HG03066 (cell line): Measurements from ENCODE around the gene CDH18.

Experiments
- ATAC-seq: cut with Tn5 transposase; IDR thresholded peaks from one replicate; pipeline ENCODE4 v1.9.1; 2021; ENCODE audit warnings: low read depth; ENCODE audit not compliant: unreplicated experiment

Gene CDH18

DNA sequence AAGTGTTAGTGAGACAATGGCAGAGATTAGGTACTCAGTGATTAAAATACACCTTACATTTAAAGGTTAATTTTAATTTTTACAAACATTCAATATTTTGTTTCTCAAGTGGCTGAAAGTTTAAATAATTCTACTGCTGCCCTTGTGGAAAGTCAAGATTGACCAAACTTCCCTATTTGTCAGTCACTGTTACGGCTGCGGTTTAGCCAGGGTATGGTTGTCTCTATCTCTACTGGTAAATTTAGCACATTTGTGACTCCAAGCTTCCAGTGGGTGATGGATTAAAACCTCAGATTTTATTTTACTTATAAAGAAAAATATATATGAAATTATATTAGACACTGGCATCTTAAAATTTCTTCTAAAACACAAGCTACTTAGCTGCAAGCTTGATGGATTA, 368.4 kb downstream of the CDH18 start:
- no peak for ATAC-seq

DNA sequence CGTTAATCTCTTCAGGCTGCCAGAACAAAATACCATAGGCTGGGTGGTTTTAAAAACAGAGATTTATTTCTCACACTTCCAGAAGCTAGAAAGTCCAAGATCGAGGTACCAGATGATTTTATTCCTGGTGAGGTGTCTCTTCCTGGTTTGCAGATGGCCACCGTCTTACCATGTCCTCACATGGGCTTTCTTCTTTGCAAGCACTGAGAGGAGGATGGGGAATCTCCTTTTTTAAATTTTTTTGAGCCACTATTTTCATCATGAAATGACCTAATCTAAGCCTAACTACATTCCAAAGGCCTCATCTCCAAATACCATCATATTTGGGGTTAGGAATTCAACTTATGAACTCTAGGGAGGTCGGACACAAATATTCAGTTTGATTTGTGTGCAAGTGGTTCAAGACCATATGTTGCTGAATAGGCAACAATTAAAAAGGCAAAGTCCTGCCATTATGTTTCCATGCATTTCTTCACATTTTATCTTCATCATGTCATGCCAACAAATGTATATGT, 371.2 kb downstream of the CDH18 start:
- ATAC-seq: no peak

DNA sequence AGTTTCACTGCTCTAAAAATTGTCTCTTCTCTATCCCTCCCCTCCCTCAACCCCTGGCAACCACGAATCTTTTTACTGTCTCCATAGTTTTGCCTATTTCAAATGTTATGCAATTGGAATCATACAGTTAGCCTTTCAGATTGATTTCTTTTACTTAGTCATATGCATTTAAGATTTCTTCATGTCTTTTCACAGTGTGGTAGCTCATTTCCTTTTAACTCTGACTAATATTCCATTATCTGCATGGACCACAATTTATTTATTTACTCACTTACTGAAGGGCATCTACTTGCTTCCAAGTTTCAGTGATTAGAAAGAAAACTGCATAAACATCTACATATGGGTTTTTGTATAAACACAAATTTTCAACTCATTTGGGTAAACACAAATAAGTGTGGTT, 372.3 kb downstream of the CDH18 start:
- no peak for ATAC-seq

DNA sequence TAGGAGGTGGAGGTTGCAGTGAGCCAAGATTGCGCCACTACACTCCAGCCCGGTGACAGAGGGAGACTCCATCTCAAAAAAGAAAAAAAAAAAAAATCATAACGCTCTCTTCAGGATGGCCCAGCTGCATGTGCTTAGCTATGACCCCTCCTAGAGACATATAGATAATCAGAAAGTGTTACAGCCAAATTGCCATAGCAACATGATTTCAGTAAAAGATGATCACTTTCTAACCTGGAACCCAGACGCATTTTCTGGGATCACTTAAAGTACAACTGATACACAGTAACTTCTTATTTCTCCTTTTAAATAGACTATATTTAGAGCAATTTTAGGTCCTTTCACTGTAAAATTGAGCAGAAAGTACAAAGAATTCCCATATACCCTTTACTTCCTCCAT, 372.9 kb downstream of the CDH18 start:
- no peak for ATAC-seq

DNA sequence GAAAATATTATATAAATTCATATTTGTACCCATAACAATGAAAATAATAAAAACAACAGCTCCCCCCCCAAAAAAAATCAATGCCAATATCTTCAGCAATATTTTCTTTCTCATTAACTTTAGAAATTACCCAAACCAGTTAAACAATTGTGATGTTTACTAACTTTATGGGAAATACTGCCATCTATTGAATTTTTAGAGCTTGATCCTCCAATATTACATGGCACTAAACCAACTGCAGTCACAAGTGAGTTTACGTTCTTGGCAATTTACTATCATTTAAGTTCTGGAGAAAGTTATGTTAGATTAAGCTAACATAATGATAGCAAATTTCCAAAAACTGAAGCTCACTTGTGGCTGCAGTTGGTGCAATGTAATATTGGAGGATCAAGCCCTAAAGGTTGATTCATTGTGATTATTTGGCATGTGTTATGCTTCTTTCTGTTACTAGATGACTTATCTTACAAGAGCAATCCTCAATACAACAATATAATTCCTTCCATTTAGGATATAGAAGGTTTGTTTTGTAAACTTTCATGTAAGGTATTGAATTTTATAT, 379.5 kb downstream of the CDH18 start:
- no peak for ATAC-seq

DNA sequence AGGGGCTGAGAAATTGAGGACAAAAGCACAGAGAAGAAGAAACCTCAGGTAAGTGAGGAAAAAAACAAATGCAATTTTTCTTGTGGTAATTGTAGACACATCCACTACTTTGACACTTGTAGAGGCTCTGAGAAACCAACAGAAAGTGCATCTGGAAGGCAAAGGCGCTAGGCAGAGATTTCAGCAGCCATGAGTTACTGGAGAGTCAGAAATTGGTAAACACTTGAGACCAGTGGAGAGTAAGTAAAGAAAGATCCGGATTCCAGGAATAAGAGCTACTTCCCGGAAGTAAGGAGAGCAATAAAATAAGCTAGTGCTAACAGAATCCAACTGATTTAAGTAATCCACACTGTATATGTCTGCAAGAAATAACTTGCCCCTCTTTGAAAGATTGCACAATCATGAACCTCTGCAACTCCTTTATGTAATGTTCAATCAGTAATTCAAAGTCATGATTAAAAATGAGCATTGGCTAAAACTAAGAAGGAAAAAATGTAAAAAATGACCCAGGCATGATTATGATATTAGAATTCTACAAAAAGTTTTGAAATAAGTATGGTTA, 382.1 kb downstream of the CDH18 start:
- no peak for ATAC-seq

DNA sequence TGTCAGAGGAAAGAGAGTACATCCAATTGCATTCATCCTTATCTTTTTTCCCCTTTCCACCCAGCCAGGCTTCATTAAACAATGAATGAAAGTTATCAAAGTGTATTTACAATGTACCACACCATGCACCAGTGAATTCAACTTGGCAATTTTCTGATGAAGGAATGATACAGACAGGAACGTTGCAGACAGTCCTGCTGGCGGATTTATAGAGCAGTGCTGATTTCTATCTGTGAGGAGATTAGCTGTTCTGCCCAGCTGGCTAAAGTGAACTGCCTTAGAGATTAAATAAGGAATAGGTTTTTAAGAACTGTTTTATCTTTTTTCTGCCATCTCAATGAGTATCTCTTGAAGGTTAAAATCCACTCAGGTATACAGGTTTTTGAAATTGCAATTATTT, 403.9 kb downstream of the CDH18 start:
- ATAC-seq: no peak

DNA sequence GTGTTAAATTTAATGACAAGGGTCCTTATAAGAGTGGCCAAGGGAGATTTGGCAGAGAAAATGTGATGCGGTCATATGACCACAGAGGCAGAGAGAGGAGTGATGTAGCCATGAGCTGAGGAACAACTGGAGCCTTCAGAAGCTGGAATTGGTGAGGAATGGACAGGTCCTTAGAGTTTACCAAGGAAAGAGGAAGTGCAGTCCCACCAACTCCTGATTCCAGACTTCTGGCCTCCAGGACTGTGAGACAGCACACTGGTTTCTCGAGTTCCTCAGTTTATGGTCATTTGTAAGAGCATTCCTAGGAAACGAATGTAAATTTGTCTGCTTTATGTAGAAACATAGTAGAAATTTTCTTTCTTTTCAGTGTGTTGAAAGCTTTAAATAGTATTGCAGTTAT, 410.1 kb downstream of the CDH18 start:
- ATAC-seq: no peak

DNA sequence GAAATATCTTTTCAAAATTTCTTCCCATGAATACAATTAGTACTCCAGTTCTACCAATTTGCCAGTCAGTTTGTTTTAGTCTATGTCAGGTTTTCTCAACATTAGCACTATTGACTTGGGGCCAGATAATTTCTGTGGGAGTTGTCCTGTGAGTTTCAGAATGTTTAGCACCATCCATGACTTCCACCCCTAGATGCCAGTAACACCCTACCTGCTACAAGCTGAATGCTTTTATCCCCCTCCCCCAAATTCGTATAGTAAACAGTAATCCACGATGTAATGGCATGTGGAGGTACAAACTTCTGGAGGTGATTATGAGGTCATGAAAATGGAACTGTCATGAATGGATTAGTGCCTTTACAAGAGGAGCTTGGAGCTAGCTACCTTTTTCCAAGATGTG, 420.0 kb downstream of the CDH18 start:
- no peak for ATAC-seq

DNA sequence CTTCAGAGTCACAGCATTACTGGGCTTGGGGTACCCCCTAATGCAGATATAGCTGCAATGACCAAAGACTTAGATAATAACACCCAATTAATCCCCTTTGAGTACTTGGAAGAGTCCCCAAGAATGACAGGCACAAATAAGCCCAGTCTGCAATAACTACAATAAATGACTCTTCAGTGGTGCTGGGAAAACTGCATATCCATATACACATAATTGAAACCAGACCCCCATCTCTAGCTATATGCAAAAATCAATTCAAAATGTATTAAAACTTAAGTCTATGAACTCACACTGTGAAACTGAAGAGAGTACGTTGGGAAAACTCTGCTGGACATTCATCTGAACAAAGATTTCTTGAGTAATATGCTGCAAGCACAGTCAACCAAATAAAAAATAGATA, 422.5 kb downstream of the CDH18 start:
- no peak for ATAC-seq

DNA sequence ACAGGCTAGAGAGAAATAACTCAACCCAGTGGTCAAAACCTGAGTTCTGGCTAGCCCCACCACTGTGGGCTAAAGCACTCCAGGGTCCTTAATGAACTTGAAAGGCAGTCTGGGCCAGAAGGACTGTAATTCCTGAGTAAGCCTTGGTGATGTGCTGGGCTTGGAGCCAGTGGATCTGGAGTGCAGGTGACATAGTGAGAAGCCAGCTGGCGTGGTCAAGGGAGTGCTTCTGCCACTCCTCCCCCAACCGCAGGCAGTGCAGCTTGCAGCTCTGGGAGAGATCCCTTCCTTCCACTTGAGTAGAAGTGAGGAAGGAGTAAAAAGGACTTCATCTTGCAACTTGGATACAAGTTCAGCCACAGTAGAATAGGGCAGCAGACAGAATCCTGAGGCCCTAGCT, 424.0 kb downstream of the CDH18 start:
- no peak for ATAC-seq

DNA sequence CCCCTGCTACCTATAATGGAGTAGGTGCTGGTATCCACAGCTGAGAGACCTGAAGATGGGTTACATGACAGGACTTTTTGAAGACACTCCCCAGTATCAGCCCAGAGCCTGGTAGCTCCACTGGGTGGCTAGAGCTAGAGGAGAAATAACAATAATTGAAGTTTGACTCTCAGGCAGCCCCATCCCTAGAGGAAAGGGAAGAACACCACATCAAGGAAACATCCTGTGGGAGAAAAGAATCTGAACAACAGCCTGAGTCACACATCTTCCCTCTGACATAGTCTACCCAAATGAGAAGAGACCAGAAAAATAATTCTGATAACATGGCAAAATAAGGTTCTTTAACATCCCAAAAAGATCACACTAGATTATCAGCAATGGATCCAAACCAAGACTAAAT, 432.1 kb downstream of the CDH18 start:
- no peak for ATAC-seq

DNA sequence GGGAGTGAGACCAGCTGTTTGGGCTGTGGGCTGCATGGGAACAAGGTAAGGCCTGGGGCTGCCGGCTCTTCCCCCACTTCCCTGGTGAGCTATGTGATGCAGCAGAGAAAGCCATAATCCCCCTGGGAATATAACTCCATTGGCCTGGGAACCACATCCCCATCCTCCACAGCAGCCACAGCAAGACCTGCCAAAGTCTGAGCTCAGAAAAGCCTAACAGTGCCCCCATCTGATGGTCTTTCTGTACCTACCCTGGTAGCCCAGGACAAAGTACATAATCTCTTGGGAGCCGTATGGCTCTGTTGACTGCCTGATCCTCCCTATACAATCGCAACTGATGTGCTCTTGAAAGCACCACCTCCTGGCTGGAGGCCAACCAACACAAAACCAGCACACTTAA, 432.6 kb downstream of the CDH18 start:
- ATAC-seq: no peak

DNA sequence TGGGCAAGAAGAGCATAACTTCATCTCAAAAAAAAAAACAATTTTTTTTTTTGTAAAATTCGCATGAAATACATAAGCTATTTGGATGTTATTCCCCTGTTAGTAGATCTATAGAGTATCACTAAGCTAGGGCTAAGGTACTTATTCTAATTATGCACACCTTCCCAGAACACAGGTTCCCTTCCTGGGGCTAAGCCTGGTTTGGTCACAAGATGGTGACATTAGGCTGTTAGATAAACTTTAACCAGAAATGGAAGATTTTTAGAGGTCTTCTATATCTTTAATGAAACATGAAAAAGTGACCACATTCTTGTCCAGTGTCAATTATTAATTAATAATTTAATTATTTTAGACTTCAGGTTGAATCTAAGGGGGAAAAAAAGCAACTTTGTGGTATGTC, 433.5 kb downstream of the CDH18 start:
- no peak for ATAC-seq

DNA sequence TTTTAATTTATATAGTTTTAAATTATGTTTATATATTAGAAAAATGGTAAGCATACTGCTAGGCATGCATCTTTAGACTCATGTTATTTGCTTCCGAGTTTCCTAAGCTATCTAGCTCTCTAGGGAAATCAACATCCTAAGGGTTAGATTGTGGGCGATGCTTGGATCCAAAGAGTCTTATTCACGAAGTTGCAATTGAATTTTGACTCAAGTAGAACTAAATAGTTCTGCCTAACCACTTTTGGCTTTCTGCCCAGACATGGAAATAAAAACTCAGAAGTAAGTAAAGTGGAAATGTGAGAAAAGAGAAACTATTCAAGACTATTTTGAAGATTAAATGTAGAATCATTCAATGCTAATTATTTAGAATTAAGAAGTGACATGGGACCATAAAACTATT, 440.4 kb downstream of the CDH18 start:
- ATAC-seq: no peak

DNA sequence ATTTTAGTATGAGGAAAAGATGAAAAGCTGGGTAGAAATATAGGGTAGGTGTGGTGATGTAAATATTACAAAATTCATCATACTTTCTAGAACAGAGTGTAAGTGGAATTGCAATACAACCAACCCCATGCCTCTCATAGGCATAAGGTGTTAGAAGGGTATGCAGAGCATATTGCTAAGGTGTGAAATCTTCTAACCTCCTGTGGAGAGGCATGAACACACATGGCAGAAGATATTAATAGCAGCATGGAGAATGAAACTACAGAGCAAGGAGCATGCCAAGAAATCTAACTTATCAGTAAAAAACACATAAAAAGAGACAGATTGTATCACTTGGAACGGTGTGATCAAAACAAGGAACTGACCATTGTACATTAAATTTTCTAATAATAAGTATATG, 441.5 kb downstream of the CDH18 start:
- ATAC-seq: no peak

DNA sequence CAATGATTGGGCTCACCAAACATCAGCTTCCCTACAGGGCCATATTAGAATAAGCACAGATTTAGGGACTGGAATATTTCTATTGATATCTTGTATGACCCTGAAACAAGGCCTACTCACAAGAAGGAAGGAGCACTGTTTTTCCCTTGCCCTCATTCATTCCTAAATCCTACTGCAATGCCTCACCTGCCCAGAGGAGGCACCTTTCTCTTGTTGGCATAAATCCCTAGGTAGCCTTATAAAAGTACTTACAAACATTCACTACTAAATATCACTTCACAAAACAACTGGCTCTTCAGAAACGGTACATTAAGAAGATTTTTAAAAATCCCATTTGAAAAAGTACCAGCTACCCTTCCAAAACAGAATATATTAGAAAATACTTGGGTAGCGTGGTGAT, 449.4 kb downstream of the CDH18 start:
- no peak for ATAC-seq

DNA sequence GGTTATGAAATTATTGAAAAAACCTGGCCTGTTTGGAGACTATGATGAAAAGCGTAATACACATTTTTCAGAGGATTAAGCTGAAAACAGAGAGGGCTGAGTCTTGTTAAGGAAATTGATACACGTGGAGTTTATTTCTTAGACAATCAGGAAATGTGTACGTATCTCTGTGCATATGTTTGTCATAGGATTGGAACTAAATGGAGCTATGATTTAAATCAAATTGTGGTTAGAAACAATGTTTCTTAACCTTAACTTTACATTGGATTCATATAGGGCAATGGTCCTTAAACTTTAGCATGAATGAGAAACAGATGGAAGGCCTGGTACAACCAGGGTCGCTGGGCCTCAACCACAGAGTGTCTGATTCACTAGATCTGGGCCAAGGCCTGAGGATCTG, 451.6 kb downstream of the CDH18 start:
- ATAC-seq: no peak

DNA sequence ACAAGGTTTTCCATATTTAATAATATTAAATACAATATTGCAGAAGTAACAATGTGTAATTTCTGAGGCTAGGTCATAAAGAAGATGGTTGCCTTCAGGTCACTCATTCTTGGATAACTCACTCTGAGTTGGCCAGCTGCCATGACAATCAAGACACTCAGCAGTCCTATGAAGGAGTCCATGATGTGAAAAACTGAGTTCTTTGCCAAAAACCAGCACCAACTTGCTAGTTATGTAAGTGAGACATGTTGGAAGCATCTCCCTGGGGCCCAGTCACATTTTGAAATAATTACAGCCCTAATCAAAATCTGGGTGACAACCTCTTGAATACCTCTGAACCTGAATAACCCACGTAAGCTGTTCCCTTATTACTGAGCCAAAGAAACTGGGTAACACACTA, 453.2 kb downstream of the CDH18 start:
- no peak for ATAC-seq

DNA sequence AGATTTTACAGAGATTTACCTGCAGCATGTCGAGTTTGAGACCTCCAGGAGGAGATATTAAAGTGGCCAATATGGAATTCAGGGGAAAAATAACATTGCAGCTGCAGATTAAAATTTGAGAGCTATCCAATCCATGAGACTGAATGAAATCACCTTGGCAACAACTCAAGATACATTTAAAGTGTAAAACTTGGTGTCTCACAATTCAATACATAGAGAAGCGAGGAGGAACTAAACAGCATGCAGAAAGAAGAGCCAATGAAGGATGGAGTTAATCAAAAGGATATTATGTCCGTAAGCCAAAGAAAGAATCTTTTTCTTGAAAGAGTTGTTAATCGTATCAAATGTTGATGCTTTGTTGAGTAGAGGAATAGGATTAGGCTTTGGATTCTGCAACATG, 455.1 kb downstream of the CDH18 start:
- no peak for ATAC-seq

DNA sequence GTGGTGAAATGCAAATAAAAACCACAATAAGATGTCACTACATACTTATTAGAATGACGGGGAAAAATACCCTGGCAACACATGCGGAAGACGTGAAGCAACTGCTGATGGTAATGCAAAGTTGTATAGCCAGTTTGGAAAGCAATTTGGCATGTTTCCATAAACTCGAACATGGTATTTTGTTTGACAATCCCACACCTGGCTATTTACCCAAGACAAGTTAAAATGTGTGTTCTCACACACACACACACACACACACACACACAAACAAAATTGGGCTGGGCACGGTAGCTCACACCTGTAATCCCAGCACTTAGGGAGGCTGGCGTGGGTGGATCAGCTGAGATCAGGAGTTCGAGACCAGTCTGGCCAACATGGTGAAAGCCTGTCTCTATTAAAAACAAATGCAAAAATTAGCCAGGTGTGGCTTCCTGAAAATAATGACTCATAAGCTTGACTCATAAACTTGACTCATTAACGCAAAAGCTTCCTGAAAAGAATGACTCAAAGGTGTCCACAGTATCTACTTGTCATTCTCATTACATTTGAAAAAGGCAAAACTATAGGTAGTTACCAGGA, 456.5 kb downstream of the CDH18 start:
- no peak for ATAC-seq

DNA sequence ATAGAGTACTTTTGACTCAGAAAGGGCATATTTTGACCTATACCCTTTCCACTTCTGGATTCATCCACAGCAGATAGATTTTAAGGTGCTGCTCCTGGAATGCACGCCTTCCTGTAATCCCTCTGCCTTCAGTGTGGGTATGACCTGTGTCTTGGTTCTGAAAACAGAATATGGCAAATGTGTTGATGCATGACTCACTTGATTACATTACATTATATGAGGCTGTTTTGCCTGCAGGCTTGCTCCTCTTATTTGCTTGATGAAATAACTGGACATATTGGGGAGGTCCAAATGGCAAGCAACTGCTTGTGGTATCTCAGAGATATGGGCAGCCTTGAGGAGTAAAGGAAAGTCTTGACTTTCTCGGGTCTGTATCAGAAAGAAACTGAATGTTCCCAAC, 468.6 kb downstream of the CDH18 start:
- ATAC-seq: no peak

DNA sequence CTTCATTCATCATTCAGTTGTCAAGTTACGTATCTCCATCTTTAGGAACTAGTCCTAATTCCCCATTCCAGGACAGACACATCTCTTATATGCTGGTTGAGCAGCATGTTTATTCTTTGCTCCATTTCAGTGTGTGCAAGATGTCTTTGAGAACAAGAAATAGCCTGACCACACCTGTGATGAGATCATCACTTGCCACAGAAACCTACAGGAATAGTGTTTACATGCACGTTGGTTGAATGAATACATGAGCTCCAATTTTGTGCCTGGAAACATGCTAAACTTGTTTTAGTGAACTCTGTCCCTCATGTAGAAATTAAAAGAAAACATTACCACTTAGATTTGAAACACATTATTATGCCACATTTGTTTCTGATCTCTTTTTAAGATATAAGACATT, 489.1 kb downstream of the CDH18 start:
- ATAC-seq: no peak
